Measurements from ENCODE around the gene INPP1. TPM values are rescaled to one million over a fixed set of nuclear protein-coding genes. Genes with fewer than 3 reads are reported as not detected.

INPP1 gene
- total and polyA plus RNA-seq, 2 of the 8 experiments (the other 6 are each of a cell fraction or from before 2014, with no cell fraction given), result 0.88 to 3.0 TPM

- FAIRE-seq, result no peak
- Histone ChIP-seq H3K9me3 (ENCODE audit: insufficient read depth in 2 of 2, low read depth in 1 of 2, low read length in 1 of 2) (no peaks in the 10 kb centered on the region), H2AK5ac (ENCODE audit: low read depth, low read length) (no peak overlapping the region), H3K4ac (replicated peaks; ENCODE audit: insufficient read length, low read depth, low read length) (no peak overlapping the region), H3K4me2 (ENCODE audit: insufficient read depth in 1 of 2, low read depth in 2 of 2, low read length in 2 of 2) (no peak overlapping the region), H3K27me3 (replicated peaks in 1 of 4; ENCODE audit: control insufficient read depth in 3 of 4, extremely low read depth in 1 of 4, insufficient read depth in 3 of 4, low read length in 3 of 4) (no peaks in the 10 kb centered on the region), H3K79me1 (ENCODE audit: low read depth, low read length) (no peaks in the 10 kb centered on the region; the same call in 1 of the 2 replicates), H2BK20ac (ENCODE audit: low read length) (no peak overlapping the region), H3K4me3 (ENCODE audit: extremely low read depth in 1 of 4, insufficient read depth in 2 of 4, low read depth in 3 of 4, low read length in 4 of 4) (no peak overlapping the region), H2BK15ac (ENCODE audit: low read length) (no peak overlapping the region), H2BK12ac (ENCODE audit: low read depth, low read length) (no peak overlapping the region), H4K8ac (ENCODE audit: extremely low read depth, insufficient read depth, low read length) (no peak overlapping the region), H3K4me1 (replicated peaks in 1 of 4; ENCODE audit: control insufficient read depth in 3 of 4, insufficient read depth in 4 of 4, low read length in 3 of 4) (peaks cover 0 to 2% (median 0%) of the 10 kb centered on the region in 4 experiments; a peak in 1 of 7 replicates), H3K56ac (replicated peaks; ENCODE audit: insufficient read length, low read depth, low read length) (no peak overlapping the region), H2AFZ (ENCODE audit: low read length) (no peak overlapping the region), H2BK5ac (ENCODE audit: low read depth, low read length) (no peak overlapping the region), H3K14ac (ENCODE audit: insufficient read length) (no peak overlapping the region), H4K91ac (replicated peaks; ENCODE audit: insufficient read length, low read length) (no peak overlapping the region), H3K9ac (replicated peaks in 1 of 4; ENCODE audit: extremely low read depth in 1 of 4, low read depth in 3 of 4, low read length in 3 of 4) (no peak overlapping the region), H3K36me3 (ENCODE audit: control insufficient read depth in 2 of 4, insufficient read depth in 4 of 4, low read length in 3 of 4) (peaks cover 0 to 8% (median 3%) of the 10 kb centered on the region in 4 experiments; a peak in 4 of 8 replicates), H3K23ac (ENCODE audit: insufficient read length) (no peak overlapping the region), H3K27ac (ENCODE audit: low read depth, low read length) (no peak overlapping the region), H3K23me2 (ENCODE audit: low read depth, low read length) (no peaks in the 10 kb centered on the region), H3K79me2 (ENCODE audit: control insufficient read depth in 1 of 2, insufficient read depth in 2 of 2, low read length in 2 of 2) (peaks cover 0 to 5% of the 10 kb centered on the region in 2 experiments; a peak in 1 of 4 replicates), H4K5ac (ENCODE audit: insufficient read length, low read depth, low read length) (no peak overlapping the region), H4K20me1 (replicated peaks in 1 of 2; ENCODE audit: control insufficient read depth in 1 of 2, insufficient read depth in 2 of 2, low read length in 2 of 2) (peaks cover 0 to 2% of the 10 kb centered on the region in 2 experiments), H3K18ac (ENCODE audit: extremely low read depth, low read length) (no peak overlapping the region), H2BK120ac (replicated peaks; ENCODE audit: low read depth, low read length) (no peak overlapping the region)
- ChIA-PET POLR2A (ENCODE audit: partially characterized antibody) (no interaction called here), CTCF (ENCODE audit: partially characterized antibody) (interaction anchor here (0.6 kb wide), 1 partner anchor 947 kb away, joined by 3 read pairs; no protein-coding TSS in a partner anchor)
- DNase-seq (ENCODE audit: low read depth in 1 of 2, low spot score in 2 of 2), result no peak
- TF ChIP-seq MAFK (IDR thresholded peaks at IDR 0.05; ENCODE audit: low read depth, low read length) (no peak), PHF8 (conservative IDR thresholded peaks at IDR 0.05; ENCODE audit: low read depth, low read length) (no peak), ASH2L (IDR thresholded peaks at IDR 0.05; ENCODE audit: low read length) (no peak)
These were observed 39.7 kb upstream of the INPP1 start for GRCh38 chr2:190303647-190304046.

All from H1 (cell line).